HG03457 (cell line): ENCODE data around the gene FBXO40.
A peak's percentile ranks its signal among the peaks of the same experiment; 100 is the strongest.

Experiments
- ATAC-seq: cut with Tn5 transposase; IDR thresholded peaks from one replicate; pipeline ENCODE4 v1.9.1; 2021; ENCODE audit warnings: moderate number of reproducible peaks; ENCODE audit not compliant: unreplicated experiment

FBXO40 gene

DNA sequence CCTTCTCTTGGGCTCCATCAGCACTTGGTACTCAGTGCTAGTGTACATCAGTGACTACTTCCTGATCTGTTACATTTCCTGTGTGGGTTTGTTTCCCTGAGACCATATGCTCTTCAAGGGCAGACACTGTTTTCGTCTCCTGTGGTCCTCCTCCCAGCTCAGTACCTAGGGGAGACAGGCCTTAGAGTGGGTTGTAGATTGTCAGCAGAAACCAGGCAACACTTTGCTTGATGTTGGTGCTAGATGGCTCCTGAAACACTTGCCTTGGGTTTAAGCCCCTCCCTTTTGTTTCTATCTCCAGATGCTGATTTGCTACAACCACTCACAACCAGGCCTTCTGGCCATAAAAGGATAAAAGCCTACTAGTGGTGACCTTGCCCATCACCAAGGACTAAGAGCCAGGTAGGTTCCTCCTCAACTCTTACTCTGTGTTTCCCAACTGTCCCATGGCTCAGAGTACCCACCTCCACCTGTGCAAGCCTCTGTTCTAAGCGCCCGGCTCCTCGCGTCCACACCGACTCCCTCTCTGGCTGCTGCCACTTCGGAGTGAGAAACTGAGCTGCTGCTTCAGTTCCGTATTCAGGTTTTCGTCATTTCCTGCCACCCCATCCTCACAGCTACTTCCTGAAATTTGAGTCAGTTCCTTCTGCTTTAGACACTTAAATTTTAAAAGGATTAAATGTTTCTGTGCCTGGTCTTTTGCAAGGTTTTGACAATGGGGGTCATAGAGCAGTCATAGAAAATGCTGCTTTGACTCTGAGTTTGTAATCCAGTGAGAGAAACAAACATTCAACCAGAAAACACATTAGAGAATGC lies 67.4 kb downstream of the FBXO40 start, which contains the start of gene HCLS1:
HCLS1 (minus strand) TSS at position 548 of the 816 bp plus-strand sequence. CDS start 2,556 bp downstream, outside the sequence.
- ATAC-seq, result peak; percentile 66

DNA sequence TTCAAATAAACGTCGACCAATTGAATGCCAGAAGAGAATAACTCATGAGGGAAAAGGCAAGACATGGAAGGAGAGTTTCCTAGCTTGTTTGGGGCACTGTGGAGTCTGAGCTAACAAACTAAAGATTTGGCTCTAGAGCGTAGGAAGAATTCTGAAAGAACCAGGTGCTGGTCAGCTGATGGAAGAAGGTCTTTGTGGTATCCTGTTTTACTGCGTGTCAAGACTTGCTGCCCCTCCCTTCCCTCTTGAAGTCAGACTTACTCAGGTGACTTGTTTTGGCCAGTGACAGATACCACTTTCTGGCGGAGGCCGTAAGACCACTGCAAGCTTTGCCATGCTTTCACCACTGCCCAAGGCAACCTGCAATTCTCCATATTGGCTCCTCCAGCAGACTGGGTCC lies 68.2 kb downstream of the FBXO40 start:
- no peak for ATAC-seq

DNA sequence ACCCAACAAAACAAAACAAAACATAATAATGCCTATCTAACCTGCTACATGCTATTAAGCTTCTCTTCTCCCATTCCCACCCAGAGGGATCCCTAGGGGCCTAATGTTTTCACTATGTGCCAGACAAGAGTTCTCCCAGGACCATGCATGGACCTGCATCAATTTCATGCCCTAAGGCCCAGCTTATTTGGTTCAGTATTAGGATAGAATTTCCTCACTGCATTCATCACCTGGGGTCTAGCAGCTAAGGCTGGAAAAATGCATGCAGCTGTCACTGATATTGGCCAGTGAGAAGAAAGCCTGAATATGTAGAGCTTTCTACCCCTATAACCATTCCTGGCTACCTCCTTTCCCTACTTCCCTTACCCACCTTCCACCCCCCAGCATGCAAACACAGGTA lies 69.6 kb downstream of the FBXO40 start:
- ATAC-seq, result no peak

DNA sequence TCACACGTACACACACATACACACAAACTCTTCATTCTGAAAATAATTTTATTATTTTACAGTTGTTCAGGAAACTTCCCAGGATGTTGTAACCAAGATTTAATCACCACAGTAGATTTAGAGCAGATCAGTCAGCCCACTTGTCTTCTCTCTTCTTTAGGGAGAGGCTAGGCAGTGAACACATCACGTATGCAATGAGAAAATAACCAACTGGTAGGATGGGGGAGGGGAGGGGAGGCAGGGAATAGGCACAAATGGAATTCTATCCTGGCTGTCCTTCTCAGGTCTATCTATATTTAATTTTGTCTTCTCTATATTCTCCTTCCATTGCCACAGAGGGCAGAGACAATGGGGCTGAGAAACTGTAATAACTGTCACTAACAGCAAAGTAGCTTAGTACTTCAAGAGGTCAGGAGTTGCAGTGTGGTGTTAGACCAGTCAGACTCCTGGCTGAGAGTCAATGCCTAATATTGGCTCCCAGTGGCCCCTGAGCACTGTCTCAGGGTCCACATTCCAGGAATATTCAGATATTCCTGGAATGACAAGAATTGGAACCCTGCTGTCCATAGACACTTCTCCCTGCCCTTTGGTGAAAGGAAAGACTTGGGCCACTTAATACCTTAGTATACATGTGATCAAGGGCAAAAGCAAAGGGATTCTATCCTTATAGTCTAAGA lies 70.1 kb downstream of the FBXO40 start:
- ATAC-seq, result no peak

DNA sequence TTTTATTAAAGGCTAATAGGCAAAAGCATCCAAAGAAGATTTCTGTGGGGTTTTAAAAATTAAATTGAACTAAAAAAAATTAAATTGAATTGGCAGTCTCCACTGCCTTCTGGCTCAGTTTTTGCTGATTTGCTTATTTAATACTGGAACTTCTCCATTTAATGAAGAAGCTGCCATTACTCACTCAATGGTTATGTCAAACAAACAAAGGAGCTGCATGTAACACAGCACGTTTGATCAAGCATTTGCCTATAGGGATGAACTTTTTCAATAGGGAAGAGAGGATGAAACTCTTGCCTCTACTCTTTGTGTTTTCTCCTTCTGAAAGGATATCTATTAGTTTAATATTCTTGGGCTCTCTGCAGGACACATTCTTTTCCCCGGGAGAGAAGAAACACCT lies 72.3 kb downstream of the FBXO40 start:
- ATAC-seq, result no peak

DNA sequence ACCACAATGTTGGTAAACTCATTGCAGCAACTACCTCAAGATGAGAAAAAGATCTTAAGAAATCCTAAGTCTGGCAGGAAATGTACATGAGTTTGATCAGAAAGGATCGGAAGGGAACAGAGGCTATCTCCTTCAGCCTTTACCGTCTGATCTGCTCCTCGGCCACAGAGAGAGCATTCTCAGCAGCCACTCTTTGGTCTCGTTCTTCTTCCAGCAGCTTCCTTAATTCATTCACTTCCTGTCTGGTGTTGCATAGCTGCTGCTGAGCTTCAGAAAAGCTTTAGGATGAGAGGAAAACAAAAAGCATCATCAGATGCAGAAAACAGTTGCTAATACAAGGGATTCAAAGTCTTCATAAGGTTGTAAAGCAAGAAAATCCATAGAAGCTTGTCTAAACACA lies 74.2 kb downstream of the FBXO40 start:
- no peak for ATAC-seq

DNA sequence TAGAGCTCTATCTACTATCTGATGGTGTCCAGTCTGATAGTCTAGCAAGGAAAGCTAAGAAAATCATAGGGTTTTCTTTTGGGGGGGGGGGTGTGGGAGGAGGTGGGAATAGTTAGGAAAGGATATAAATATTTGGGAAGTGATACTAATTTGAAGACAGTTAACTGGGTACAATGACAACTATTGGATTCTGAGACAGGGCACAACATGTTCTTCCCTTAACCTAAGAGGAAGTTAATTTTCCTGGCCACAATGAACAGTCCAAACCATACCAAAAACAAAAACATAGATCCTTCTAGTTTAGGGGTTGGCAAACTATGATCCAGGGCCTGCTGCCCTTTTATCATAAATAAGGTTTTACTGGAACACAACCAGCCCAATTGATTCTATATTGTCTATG lies 77.5 kb downstream of the FBXO40 start:
- ATAC-seq, result no peak

DNA sequence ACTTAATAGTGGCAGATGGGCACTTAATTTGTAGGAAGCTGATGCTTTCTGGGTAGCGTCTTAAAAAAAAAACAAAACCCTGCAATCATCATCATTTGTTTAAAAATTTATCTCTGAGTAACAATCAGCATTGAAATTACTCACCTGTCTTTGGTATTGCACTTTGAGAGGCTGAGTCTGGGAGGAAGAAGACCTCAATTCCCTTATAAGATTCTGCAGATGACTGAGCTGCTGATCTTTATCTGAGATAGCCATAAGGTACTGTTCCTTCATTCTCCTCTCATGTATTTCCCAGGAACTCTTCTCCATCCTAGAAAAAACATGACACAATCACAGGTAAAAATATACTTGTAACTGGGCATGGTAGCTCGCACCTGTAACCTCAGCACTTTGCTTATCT lies 84.0 kb downstream of the FBXO40 start:
- ATAC-seq, result no peak
